Umbilical cord (tissue), 2 donors: Measurements from ENCODE around the gene MAMDC2. TPM values are rescaled to one million over a fixed set of nuclear protein-coding genes. Genes with fewer than 3 reads are reported as not detected.
"Not testable (repeated sequence)": the region's sequence is repeated elsewhere in the genome, so short reads cannot be mapped to it uniquely, and the experiment has no call there.

Experiments
- DNase-seq: peaks from one replicate; pipeline ENCODE4 v3.0.0-alpha.2; 2015; ENCODE audit warnings: low spot score
- total RNA-seq: library from RNA; depleted of rRNA; stranded (reverse); fragments of >200 nt; gene quantifications from one replicate; pipeline ENCODE4 v1.2.3, GENCODE V29; 2014; ENCODE audit warnings: low replicate concordance; ENCODE audit not compliant: insufficient read depth

The MAMDC2 gene
- total RNA-seq, 1 donor from 2014 or later: 3.1 TPM

GRCh38 chr9:70192707-70193106, 149.1 kb downstream of the MAMDC2 start:
- peak; percentile 49 for DNase-seq

GRCh38 chr9:70195456-70195855, 151.8 kb downstream of the MAMDC2 start:
- no peak for DNase-seq

- no peak for DNase-seq
Measured at GRCh38 chr9:70197216-70198044, 153.8 kb downstream of the MAMDC2 start.

- not testable (repeated sequence) for DNase-seq
Measured at GRCh38 chr9:70204743-70205142, 161.1 kb downstream of the MAMDC2 start.

- DNase-seq: peak; percentile 77
Measured at GRCh38 chr9:70205366-70206020, 161.8 kb downstream of the MAMDC2 start.

- no peak for DNase-seq
Measured at GRCh38 chr9:70217029-70217428, 173.4 kb downstream of the MAMDC2 start.

- no peak for DNase-seq
Measured at GRCh38 chr9:70218767-70219166, 175.1 kb downstream of the MAMDC2 start.

- DNase-seq: no peak
Measured at GRCh38 chr9:70220216-70220615, 176.6 kb downstream of the MAMDC2 start.

- no peak for DNase-seq
Measured at GRCh38 chr9:70222354-70222753, 178.7 kb downstream of the MAMDC2 start.

- DNase-seq: no peak
Measured at GRCh38 chr9:70228118-70228517, 184.5 kb downstream of the MAMDC2 start.

GRCh38 chr9:70228611-70229010, 185.0 kb downstream of the MAMDC2 start:
- DNase-seq: no peak

GRCh38 chr9:70229026-70229425, 185.4 kb downstream of the MAMDC2 start:
- DNase-seq: peak; percentile 28

- peak; percentile 29 for DNase-seq
Measured at GRCh38 chr9:70229579-70229978, 185.9 kb downstream of the MAMDC2 start.

- no peak for DNase-seq
Measured at GRCh38 chr9:70232476-70232875, 188.8 kb downstream of the MAMDC2 start.

- not testable (repeated sequence) for DNase-seq
Measured at GRCh38 chr9:70234208-70234607, 190.6 kb downstream of the MAMDC2 start.

- DNase-seq: not testable (repeated sequence)
Measured at GRCh38 chr9:70245952-70246351, 202.3 kb downstream of the MAMDC2 start.

GRCh38 chr9:70250221-70250620, 206.6 kb downstream of the MAMDC2 start:
- DNase-seq: no peak

- DNase-seq: peak; percentile 19
Measured at GRCh38 chr9:70255486-70255885, 211.8 kb downstream of the MAMDC2 start.

GRCh38 chr9:70256123-70256551, 212.5 kb downstream of the MAMDC2 start:
- peak; percentile 90 for DNase-seq

GRCh38 chr9:70257502-70257901, 213.9 kb downstream of the MAMDC2 start:
- DNase-seq: no peak

GRCh38 chr9:70257991-70258691, 214.5 kb downstream of the MAMDC2 start:
- DNase-seq: peak; percentile 75
